BJ (cell line): ENCODE measurements around the gene SPATA2. TPM values are rescaled to one million over a fixed set of nuclear protein-coding genes. Genes with fewer than 3 reads are reported as not detected.

Source experiments
- CTCF ChIA-PET: fragments of 350-600 bp; formaldehyde crosslinking; extraction: SDS; loops from one replicate; lab custom pipeline; 2021; ENCODE audit warnings: antibody characterized with exemption, inconsistent platforms; lab: Yijun Ruan, JAX
- POLR2A ChIA-PET: fragments of 300-600 bp; sonication (Branson Sonifier 250); formaldehyde crosslinking; extraction: SDS; loops from one replicate; lab custom pipeline; 2021; ENCODE audit warnings: antibody characterized with exemption; lab: Charles Lee
- DNase-seq: peaks from one replicate; pipeline ENCODE4 v3.0.0-alpha.2; 2011; ENCODE audit warnings: low read depth
- H3K27me3 ChIP-seq: 2 replicates; pipeline ENCODE4 v1.6.0; 2011; ENCODE audit warnings: low read length; ENCODE audit not compliant: control insufficient read depth, insufficient read depth
- H3K36me3 ChIP-seq: 2 replicates; pipeline ENCODE4 v1.5.1; 2011; ENCODE audit warnings: low read length; ENCODE audit not compliant: control insufficient read depth, insufficient read depth
- H3K4me3 ChIP-seq: 2 replicates; pipeline ENCODE4 v1.5.1; 2011; ENCODE audit warnings: low read depth, mild to moderate bottlenecking, control low read depth, low read length
- polyA plus RNA-seq: library from polyadenylated mRNA; depleted of rRNA; stranded (reverse); fragments of >200 nt; gene quantifications from 2 replicates; pipeline ENCODE4 v1.2.3, GENCODE V29; 2011
- TF ChIP-seq, protein P1 (sequence below): IDR thresholded peaks from 2 replicates; pipeline ENCODE4 v1.5.1; 2011; ENCODE audit warnings: low read depth, mild to moderate bottlenecking, control low read depth, inconsistent platforms, low read length, moderate library complexity; ENCODE audit not compliant: insufficient read depth

Gene SPATA2
- polyA plus RNA-seq, 1 experiment, result 5.7 TPM

GRCh38 chr20:49877386-49877921 lies 37.9 kb downstream of the SPATA2 start:
- Histone ChIP-seq H3K27me3 (no peaks in the 10 kb centered on the region), H3K36me3 (peaks cover 8% of the 10 kb centered on the region), H3K4me3 (no peak overlapping the region)
- CTCF ChIA-PET, result interaction anchor here (1.1 to 3.5 kb wide), 4 partner anchors 11 to 393 kb away, joined by 3 to 18 read pairs (median 4); no protein-coding TSS in a partner anchor
- no peak for DNase-seq
- TF ChIP-seq, protein P1, sequence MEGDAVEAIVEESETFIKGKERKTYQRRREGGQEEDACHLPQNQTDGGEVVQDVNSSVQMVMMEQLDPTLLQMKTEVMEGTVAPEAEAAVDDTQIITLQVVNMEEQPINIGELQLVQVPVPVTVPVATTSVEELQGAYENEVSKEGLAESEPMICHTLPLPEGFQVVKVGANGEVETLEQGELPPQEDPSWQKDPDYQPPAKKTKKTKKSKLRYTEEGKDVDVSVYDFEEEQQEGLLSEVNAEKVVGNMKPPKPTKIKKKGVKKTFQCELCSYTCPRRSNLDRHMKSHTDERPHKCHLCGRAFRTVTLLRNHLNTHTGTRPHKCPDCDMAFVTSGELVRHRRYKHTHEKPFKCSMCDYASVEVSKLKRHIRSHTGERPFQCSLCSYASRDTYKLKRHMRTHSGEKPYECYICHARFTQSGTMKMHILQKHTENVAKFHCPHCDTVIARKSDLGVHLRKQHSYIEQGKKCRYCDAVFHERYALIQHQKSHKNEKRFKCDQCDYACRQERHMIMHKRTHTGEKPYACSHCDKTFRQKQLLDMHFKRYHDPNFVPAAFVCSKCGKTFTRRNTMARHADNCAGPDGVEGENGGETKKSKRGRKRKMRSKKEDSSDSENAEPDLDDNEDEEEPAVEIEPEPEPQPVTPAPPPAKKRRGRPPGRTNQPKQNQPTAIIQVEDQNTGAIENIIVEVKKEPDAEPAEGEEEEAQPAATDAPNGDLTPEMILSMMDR, result no peak
- POLR2A ChIA-PET, result no interaction called here

- DNase-seq, result no peak
- H3K4me3 ChIP-seq, result no peak overlapping the region
- ChIA-PET POLR2A (no interaction called here), CTCF (no interaction called here)
- H3K27me3 ChIP-seq, result no peaks in the 10 kb centered on the region
- TF ChIP-seq, protein P1, result no peak
- peaks cover 5% of the 10 kb centered on the region for H3K36me3 ChIP-seq
Measured at GRCh38 chr20:49874696-49875095, 40.6 kb downstream of the SPATA2 start.

- ChIA-PET POLR2A (no interaction called here), CTCF (interaction anchor here (0.6 to 1.3 kb wide), 3 partner anchors 15 to 25 kb away, joined by 3 to 5 read pairs (median 4); no protein-coding TSS in a partner anchor)
- Histone ChIP-seq H3K27me3 (no peaks in the 10 kb centered on the region), H3K36me3 (peaks cover 5% of the 10 kb centered on the region), H3K4me3 (no peak overlapping the region)
- no peak for DNase-seq
- TF ChIP-seq, protein P1, result no peak
Measured at GRCh38 chr20:49872056-49872455, 43.3 kb downstream of the SPATA2 start.

DNA sequence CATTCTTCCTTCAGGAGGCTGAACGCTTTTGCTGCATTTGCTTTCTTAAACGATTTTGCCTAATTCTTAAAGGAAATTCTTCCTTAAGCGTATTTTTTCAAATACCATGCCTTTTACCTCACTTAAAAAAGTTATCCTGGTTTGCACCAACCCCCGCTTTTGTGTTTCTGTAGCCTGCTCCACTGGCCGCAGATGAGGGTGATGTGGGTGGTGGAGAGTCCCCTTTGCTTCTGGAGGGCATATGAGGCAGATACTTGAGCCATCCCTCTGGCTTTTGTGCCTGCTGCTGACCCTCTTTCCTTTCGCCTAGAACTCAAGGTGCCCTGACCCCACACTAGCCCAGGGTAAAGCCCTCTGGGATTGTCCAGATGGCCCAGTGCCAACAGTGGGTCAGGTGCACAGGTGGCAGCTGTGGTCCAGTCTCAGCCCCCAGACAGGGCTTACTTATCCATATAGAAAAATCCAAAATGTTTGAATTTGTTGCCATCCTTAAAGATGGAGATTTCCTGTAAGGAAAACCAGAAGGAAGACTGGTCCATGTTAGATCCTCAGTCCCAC lies 43.9 kb downstream of the SPATA2 start:
- Histone ChIP-seq H3K36me3 (peaks cover 5% of the 10 kb centered on the region), H3K27me3 (no peaks in the 10 kb centered on the region), H3K4me3 (no peak overlapping the region)
- TF ChIP-seq, protein P1, result no peak
- no peak for DNase-seq
- ChIA-PET CTCF (interaction anchor here (0.6 to 1.3 kb wide), 3 partner anchors 15 to 25 kb away, joined by 3 to 5 read pairs (median 4); no protein-coding TSS in a partner anchor), POLR2A (no interaction called here)

GRCh38 chr20:49870261-49870660 lies 45.1 kb downstream of the SPATA2 start:
- CTCF ChIA-PET, result no interaction called here
- POLR2A ChIA-PET, result interaction anchor here (0.5 kb wide), 1 partner anchor 189 kb away, joined by 3 read pairs; no protein-coding TSS in a partner anchor
- H3K36me3 ChIP-seq, result peaks cover 5% of the 10 kb centered on the region
- no peak overlapping the region for H3K4me3 ChIP-seq
- DNase-seq, result no peak
- TF ChIP-seq, protein P1, result no peak
- no peaks in the 10 kb centered on the region for H3K27me3 ChIP-seq
